Activated CD4-positive, CD25-positive, alpha-beta regulatory T cell treated with anti-CD3 and anti-CD28 coated beads, Interleukin-2, amount 50 U/mL, for 24 hours (primary cell): ENCODE data around the gene NUDCD3.
A peak's percentile ranks its signal among the peaks of the same experiment; 100 is the strongest.

Experiments
- ATAC-seq, 2 donors: fragments of 150-1000 bp; cut with Tn5 transposase; one replicate each; pipeline ENCODE4 v1.10.0; 2021; ENCODE audit warnings: mild to moderate bottlenecking in 1 of 2, moderate library complexity in 1 of 2

Gene NUDCD3

GRCh38 chr7:44347546-44348114 lies 142.8 kb downstream of the NUDCD3 start:
- no peak for ATAC-seq

GRCh38 chr7:44346063-44346462 lies 144.4 kb downstream of the NUDCD3 start:
- no peak for ATAC-seq

GRCh38 chr7:44341401-44341800 lies 149.1 kb downstream of the NUDCD3 start:
- ATAC-seq = no peak

GRCh38 chr7:44338600-44338999 lies 151.9 kb downstream of the NUDCD3 start:
- ATAC-seq = peak; percentile 79 to 89

- ATAC-seq = no peak
Observed at GRCh38 chr7:44336491-44336890, 154.0 kb downstream of the NUDCD3 start.

- ATAC-seq = no peak
Observed at GRCh38 chr7:44335184-44335583, 155.3 kb downstream of the NUDCD3 start.

GRCh38 chr7:44334734-44335097 lies 155.7 kb downstream of the NUDCD3 start:
- no peak for ATAC-seq

- ATAC-seq = no peak
Observed at GRCh38 chr7:44333911-44334733, 156.3 kb downstream of the NUDCD3 start.

GRCh38 chr7:44331682-44332081 lies 158.8 kb downstream of the NUDCD3 start:
- no peak for ATAC-seq

DNA sequence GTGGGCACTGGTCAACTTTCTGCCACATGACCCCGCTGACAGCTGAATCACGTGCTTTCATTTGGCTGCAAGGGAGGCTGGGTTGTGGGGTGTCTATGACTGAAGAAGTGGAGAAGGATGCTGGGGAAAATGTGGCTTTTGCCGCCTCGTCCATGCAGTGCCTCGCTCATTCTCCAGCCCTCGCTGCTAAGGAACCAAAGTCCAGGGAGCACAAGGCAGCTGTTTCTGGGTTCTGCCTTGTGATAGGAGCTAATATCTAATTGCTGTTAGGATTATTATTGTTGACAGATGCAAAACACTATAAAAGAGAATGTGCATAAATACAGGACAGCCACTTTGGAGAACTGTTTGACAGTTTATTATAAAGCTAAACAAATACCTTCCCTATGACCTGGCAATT lies 160.1 kb downstream of the NUDCD3 start:
- ATAC-seq = no peak

GRCh38 chr7:44329888-44330287 lies 160.6 kb downstream of the NUDCD3 start:
- ATAC-seq = no peak
